HG02938 (cell line): ENCODE data around the gene DRG1.
"Not testable (repeated sequence)": the region's sequence is repeated elsewhere in the genome, so short reads cannot be mapped to it uniquely, and the experiment has no call there.

ENCODE experiments used
- ATAC-seq: cut with Tn5 transposase; IDR thresholded peaks from one replicate; pipeline ENCODE4 v1.9.1; 2021; ENCODE audit warnings: mild to moderate bottlenecking, moderate library complexity; ENCODE audit not compliant: unreplicated experiment

Gene DRG1, protein sequence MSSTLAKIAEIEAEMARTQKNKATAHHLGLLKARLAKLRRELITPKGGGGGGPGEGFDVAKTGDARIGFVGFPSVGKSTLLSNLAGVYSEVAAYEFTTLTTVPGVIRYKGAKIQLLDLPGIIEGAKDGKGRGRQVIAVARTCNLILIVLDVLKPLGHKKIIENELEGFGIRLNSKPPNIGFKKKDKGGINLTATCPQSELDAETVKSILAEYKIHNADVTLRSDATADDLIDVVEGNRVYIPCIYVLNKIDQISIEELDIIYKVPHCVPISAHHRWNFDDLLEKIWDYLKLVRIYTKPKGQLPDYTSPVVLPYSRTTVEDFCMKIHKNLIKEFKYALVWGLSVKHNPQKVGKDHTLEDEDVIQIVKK

DNA sequence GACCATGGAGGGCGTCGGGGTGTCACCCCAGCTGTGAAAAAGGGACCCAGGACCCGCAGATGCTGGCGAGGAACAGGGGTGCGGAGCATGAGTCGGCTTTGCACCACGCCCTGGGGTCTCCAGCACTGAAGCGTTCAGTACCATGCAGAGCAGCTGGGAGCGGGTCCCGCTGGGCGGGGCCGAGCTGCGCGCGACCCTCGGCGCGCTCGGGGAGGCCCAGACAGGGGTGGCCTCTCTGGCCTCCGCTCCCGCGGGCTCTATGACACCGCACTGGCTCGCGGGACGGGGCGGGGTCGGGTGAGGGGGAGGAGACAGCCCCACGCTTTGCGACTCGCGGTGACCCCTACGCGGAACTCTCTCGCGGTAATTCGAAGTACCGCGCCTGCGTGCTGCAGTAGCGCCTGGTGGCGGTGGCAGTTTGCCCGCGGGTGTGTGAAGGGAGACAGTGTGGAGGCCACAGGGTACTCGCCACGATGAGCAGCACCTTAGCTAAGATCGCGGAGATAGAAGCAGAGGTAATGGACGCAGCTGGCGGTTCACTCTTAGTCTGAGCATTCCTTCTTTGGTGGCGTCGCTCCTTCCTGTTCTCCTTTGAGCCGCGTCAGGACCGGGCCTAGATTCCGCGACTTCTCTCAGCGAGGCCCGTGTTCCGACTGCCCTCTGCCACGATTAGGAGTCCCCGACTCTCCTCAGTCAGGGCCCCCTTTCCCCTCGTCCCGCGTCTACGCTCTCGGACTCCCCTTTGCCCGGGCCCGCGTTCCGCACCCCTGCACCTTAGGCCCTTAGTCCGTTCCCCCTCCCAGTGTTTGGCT, at the start of gene DRG1:
Gene DRG1 (plus strand): TSS at position 394 of the 812 bp plus-strand sequence. CDS start 80 bp downstream, at position 474.
- peak; percentile 88 for ATAC-seq

DNA sequence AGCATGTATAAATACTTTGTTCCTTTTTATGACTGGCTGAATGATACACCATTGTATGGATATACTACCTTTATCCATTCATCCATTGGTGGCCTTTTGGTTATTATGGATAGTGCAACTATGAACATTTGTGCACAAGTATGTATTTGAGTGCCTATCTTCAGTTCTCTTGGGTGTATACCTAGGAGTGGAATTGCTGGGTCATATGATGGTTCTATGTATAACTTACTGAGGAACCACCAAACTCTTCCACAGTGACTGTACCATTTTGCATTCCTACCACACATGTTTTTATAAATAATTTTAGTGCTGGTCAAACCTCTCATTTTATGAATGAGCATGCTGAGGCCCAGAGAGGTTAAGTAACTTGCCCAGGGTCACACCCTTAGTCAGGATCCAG, 49.4 kb upstream of the DRG1 start:
- ATAC-seq, result no peak

DNA sequence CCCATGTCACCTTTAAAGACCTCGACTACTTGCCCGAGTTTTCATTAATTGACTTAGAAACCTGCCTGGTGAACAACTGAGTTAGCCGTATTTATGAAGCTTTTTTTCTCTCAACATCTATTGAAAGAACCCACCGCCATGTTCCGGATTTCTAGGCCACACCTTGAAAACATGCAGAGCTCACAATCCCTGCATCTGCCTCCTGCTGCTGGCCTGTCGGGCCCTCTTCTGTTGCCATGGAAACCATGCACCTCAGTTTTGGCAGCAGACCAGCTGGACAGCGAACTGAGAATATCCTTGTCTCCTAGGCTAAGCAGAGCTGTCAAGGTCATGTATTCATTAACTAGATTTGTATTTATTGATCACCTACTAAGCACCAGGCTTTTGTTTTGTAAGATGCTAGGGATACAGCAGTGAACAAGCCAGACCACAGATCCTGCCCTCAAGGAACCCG, 49.0 kb upstream of the DRG1 start:
- no peak for ATAC-seq

DNA sequence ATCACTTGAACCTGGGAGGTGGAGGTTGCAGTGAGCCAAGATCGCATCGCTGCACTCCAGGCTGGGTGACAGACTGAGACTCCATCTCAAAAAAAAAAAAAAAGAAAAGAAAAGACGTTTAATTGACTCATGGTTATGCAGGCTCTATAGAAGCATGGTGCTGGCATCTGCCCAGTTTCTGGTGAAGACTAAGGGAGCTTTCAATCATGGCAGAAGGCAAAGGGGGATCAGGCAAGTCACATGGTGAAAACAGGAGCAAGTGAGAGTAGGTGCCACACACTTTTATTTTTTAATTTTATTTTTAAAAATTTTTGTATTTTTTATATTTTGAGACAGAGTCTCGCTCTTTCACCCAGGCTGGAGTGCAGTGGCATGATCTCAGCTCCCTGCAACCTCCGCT, 44.9 kb upstream of the DRG1 start:
- ATAC-seq, result no peak

DNA sequence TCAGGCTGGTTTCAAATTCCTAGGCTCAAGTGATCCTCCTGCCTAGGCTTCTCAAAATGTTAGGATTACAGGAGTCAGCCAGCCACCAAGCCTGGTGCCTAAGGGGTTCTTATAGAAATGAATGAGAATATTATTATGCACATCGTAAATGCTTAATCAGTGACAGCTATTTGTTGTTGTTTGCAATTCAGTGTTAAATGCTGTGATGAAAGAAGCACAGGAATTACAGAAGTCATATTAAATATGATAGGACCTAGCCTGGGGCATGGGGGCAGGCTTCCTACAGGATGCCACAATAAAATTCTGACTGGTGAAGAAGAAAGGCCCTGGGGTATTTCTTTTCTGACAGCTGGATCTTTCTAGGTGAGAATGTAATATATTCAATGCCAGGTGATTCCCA, 39.4 kb upstream of the DRG1 start:
- ATAC-seq, result no peak

DNA sequence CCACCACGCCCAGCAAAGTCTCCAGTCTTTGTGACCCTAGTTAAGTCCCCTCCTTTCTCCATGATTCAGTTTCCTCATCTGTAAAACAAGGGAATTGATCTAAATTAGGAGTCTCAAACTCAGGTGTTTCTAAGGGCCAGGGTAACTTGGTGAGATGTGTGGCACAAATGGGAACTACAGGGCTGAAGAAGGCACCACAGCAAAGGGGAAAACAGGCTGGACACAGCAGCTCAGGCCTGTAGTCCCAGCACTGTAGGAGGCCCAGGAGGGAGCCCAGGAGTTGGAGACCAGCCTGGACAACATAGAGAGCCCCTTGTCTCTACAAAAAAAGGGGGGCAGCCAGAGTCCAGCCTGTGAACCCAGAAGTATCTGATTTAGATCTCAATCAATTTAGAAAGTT, 37.7 kb upstream of the DRG1 start:
- ATAC-seq, result no peak

DNA sequence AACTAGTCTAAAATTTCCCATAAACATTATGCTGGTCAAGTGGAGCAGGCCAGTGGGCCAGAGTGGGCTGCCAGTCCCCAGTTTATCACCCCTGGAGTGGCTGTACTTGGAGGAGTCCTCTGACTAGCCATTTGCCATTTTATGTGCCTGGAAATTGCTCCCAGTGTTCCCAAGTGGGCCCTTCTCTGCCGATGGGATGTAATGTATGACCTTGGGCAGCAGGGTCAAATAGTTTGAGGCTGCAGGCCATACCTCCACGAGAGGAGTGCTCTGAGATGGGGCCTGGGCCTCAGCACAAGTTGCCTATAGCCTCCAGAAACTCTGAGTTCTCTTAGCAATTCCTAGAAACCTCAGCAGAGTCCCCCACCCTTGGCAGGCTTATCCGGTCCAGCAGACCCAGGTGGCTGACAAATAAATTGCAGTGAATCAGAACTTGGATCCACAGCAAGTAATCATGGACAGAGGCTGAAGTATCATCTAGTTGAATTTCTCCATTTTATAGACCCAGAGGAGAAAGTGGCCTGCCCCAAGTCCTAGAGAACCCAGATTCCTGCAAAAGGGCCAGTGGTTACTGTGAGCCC, 35.4 kb upstream of the DRG1 start:
- no peak for ATAC-seq

DNA sequence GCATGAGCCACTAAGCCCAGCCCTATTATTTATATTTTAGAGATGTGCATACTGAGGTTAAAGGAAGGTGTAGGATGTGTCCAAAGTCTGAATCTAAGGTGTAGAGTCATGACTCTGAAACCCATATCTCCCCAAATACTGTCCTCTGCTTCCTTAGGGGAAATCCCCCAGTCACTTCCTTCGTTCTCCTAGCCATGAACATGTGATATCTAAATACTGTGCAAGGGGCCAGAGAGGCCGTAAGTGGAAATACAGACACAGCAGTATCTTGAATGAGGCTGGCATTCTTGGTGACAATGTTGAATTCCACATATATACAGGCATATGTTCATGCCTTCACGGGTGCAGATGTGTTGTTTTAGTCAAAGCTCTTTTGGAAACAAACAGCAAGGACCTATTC, 32.0 kb upstream of the DRG1 start:
- no peak for ATAC-seq

DNA sequence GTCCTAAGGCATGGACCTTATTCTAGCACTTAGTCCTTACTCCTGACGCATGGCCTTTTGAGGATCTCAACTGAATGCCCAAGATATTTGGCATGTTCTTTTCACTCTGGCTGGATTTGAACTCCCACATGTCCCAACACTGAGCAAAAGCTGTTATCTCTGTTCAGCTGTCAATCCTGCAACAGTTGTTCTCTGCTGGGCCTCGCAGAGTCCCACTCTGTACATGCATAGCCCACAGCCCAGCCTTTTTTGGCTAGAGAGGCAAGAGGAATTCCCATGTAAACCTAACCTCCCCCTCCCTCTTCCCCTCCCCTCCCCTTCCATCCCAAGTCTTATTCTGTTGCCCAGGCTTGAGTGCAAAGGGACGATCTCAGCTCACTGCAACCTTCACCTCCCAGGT, 21.8 kb upstream of the DRG1 start:
- no peak for ATAC-seq

DNA sequence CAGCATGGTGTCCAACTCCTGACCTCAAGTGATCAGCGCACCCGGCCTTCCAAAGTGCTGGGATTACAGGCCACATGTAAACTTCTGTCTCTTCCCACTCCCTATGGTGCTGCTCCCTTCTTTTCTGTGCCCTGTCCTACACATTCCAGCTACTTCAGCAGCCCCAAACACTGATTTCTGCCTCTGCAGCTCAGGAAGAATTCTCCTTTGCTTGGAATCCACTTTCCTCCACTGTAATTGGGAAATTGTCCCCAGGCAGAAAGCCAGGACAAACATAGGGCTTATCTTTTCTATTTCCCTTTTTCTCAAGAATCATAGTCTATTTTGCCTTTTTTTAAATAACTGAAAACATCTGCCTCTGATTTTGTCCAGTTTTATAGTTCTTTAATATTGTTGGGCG, 21.3 kb upstream of the DRG1 start:
- no peak for ATAC-seq

DNA sequence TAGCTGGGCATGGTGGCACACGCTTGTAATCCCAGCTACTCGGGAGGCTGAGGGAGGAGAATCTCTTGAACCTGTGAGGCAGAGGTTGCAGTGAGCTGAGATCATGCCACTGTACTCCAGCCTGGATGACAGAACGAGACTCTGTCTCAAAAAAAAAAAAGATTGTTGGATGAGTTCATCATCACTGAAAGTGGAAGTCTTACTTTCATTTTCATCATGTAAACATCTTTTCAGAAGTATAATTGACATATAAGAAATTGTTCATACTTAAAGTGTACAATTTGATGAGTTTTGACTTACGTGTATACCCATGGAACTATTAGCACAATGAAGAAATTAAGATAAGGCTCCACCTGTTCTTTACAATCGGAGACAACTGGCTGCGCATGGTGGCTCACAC, 20.8 kb upstream of the DRG1 start:
- ATAC-seq, result not testable (repeated sequence)

DNA sequence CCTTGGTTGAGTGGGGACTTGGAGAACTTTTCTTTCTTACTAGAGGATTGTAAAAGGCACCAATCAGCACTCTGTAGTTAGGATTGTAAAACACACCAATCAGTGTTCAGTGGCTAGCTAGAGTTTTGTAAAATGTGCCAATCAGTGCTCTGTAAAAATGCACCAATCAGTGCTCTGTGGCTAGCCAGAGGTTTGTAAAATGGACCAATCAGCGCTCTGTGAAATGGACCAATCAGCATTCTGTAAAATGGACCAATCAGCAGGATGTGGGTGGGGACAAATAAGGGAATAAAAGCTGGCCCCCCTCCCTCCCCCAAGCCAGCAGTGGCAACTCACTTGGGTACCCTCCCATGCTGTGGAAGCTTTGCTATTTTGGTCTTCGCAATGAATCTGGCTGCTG, 5.5 kb upstream of the DRG1 start:
- no peak for ATAC-seq

DNA sequence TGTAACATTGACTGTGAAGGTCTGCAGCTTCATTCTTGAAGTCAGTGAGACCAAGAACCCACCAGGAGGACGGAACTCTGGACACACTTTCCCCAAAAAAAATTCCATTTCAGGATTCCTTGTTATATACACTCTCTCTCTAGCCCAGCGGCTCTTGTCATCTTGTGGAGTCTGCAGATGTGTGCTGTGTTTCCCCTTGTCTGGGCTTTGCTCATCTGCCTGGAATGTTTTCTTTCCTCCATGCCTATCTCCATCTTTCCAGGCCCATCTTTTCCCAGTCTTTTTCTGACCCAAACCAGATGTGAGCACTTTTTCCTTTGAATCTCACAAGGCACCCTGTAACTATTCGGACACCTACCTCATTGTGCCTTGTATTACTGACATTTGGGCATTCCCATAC, 5.1 kb upstream of the DRG1 start:
- ATAC-seq, result no peak

DNA sequence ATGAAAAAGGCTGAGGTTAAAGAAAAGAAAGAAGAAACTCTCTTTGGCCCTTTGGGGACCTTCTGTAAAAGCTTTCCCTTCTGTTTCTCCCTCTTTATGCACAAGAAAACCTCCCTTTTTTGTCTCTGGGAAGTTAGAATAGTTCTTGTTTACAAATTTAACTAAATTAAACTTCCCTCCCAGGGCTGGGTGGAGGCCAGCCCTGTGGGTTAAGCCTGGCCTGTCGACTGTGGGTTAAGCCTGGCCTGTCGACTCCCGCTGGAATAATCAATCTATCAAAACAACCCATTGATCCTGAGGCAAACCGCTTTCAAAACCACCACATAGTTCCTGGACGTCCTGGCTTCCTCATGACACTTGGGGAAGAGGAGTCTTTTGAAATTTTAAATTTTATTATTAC, 1.2 kb upstream of the DRG1 start:
- no peak for ATAC-seq

DNA sequence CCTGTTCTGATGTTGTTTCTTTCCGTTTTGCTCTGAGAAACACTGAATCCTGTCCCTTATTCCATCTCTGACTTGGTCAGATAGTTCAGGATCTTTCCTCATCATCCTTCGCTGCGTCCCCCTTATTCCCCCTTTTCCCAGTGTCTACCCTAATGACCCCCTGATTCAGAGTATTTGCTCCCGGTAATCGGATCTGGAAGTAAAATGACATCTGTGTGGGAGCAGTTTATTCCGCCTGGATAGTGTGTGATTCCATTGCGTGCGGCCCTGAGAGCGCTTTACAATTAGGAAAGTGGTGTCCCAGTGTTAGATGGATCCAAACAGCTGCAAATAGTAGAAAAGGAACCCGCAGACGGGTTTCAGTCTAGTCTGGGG, 606 bp downstream of the DRG1 start:
- ATAC-seq, result no peak

DNA sequence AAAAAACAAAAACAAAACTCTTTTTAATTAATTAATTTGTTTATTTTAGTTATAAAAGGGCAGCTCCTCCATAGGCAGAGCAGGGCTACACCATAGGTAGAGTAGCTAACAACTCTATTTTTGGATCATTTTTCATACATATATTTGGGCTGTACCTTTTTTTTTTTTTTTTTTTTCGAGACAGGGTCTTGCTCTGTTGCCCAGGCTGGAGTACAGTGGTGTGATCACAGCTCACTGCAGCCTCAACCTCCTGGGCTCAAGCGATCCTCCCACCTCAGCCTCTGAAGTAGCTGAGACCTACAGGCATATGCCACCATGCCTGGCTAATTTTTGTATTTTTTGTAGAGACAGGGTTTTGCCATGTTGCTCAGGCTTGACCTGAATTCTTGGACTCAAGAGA, 2.9 kb downstream of the DRG1 start:
- not testable (repeated sequence) for ATAC-seq

DNA sequence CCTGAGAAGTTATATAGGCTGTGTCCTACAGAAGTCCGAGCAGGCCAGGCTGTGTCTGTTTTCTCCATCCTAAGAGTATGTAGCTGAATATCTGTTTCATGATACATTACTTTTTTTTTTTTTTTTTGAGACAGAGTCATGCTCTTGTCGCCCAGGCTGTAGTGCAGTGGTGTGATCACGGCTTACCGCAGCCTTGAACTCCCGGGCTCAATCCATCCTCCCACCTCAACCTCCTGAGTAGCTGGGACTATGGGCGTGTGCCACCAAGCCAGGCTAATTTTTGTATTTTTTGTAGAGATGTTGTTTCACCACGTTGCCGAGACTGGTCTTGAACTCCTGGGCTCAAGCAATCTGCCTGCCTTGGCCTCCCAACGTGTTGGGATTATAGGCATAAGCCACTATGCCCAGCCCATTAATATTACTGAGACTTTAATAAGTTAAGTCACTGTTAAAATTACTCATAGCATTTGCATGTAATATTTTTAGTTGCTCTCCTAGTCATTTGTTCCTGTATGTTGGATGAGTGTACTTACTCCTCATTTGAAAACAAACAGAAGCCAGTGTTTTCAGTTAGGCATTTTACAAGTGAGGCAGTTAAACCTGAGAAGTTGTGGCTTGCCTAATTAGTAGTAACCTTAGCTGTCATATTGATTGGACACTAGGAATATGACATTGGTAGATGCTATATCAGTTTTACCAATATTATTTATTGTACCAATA, 26.1 kb downstream of the DRG1 start:
- ATAC-seq, result no peak

DNA sequence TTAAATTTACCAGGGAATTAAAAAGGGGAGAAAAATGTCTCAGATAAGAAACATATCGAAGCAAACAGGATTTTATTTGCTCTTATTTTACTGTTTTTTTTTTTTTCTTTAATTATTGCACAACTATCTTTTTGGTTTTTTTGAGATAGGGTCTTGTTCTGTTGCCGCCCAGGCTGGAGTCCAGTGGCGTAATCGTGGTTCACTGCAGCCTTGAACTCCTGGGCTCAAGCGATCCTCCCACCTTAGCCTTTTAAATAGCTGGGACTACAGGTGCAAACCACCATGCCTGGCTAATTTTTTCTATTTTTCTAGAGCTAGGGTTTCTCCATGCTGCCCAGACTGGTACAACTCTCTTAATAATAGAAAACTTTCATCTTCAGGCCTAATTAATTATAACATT, 32.5 kb downstream of the DRG1 start:
- ATAC-seq, result no peak

DNA sequence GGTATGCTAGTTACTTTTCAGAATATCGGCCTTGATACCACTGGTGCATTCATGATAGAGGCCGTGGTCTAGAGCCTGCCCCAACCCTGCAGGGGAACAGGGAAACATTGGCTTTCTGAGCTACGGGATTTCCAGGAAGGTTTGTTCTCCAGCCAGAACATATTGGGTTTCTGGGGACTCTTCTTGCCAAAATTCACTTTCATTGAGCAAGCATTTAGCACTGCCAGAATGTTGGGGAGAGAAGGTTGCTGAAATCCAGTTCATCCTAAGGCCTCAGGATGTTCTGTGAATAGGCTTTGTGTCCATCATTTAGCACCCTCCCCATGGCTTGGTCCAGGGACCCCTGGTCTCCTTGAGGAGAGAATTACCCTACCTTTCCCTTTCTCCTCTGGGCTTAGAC, 36.7 kb downstream of the DRG1 start:
- ATAC-seq, result no peak

DNA sequence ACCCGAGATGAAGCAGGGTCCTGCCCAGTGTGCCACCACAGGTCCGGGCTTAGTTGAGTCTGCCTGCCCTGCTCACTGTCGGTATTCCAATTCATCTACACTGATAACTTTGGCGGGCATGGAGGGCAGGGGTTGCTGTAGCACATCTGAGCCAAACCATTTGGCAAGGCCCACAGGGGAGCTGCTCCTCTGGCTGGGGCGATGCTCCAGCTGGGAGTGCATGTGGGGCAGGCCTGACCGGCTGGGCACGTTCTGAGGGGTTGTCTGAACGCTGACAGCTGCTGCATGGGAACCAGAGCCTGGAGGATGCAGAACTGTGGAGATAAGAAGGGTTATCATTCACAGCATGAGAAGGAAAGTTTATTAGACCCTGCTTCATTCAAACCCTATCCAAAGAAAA, 40.4 kb downstream of the DRG1 start:
- ATAC-seq, result no peak

DNA sequence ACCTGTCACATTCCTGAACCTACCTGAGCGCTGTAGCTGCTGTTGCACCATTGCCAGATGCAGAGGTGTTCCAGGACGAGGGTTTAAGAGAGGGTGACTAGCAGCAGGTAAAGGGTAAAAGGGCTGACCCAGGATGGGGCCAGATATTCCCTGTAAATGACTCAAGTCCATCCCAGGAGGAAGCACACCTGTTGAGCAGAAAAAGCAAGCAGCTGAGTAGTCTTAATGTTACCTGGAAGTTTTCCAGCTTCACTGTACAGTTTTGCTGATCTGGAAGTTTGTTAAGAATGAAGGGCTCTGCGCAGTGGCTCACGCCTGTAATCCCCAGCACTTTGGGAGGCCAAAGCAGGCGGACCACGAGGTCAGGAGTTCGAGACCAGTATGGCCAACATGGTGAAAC, 41.3 kb downstream of the DRG1 start:
- no peak for ATAC-seq
